ENCODE results near the gene RIPOR2. TPM values are rescaled to one million over a fixed set of nuclear protein-coding genes. Genes with fewer than 3 reads are reported as not detected.

RIPOR2 gene
- total RNA-seq, 2 experiments from 2014 or later, result 154 to 156 TPM

GRCh38 chr6:24968783-24969182 is 33.0 kb upstream of the RIPOR2 start:
- Mint-ChIP-seq H3K4me3 (no peak overlapping the region), H3K36me3 (ENCODE audit: low read depth) (peaks cover 35% of the 10 kb centered on the region), H3K27me3 (ENCODE audit: low read depth) (no peaks in the 10 kb centered on the region), H3K27ac (no peak overlapping the region), H3K9me3 (ENCODE audit: insufficient read depth) (peaks cover 7% of the 10 kb centered on the region), H3K4me1 (ENCODE audit: low read depth) (peaks cover 20% of the 10 kb centered on the region)
- DNase-seq (no peak), ATAC-seq (no peak)
- ChIA-PET POLR2A (no interaction called here), CTCF (interaction anchor here (1.4 to 2.6 kb wide), 4 partner anchors 18 to 38 kb away, joined by 3 to 15 read pairs (median 6); no protein-coding TSS in a partner anchor)

GRCh38 chr6:24967211-24967610 is 31.5 kb upstream of the RIPOR2 start:
- Mint-ChIP-seq H3K4me3 (no peak overlapping the region), H3K4me1 (ENCODE audit: low read depth) (peaks cover 19% of the 10 kb centered on the region), H3K27ac (no peak overlapping the region), H3K9me3 (ENCODE audit: insufficient read depth) (peaks cover 7% of the 10 kb centered on the region), H3K27me3 (ENCODE audit: low read depth) (no peaks in the 10 kb centered on the region), H3K36me3 (ENCODE audit: low read depth) (peaks cover 30% of the 10 kb centered on the region)
- ATAC-seq (no peak), DNase-seq (no peak)
- CTCF ChIA-PET, result interaction anchor here (0.9 to 7.9 kb wide), 5 partner anchors 24 to 111 kb away, joined by 6 to 44 read pairs (median 8); partner anchors contain the start of gene RIPOR2
- POLR2A ChIA-PET, result interaction anchor here (1.0 to 1.5 kb wide), 2 partner anchors 31 to 33 kb away, joined by 4 to 6 read pairs; partner anchors contain the start of gene RIPOR2

DNA sequence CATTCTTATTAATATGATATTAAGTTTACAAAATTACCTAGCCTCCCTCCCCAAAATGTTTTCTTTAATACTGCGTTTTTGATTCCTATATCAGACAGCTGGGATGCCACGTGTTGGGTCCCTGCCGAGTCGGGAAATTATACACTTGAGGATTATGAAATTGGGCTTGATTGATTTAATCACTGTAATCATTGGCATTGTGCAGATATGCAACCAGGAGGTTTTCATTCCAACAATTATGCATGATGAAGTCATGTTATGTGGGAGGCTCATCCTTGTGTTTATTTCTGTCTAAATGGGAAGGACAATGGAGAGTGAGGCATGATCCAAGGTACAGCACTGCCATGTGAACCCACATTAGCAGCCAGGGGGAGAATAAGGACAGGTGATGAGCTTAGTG is 30.6 kb upstream of the RIPOR2 start:
- POLR2A ChIA-PET, result interaction anchor here (1.0 to 1.5 kb wide), 2 partner anchors 30 to 32 kb away, joined by 4 to 6 read pairs; partner anchors contain the start of gene RIPOR2
- Mint-ChIP-seq H3K27me3 (ENCODE audit: low read depth) (no peaks in the 10 kb centered on the region), H3K4me1 (ENCODE audit: low read depth) (peaks cover 26% of the 10 kb centered on the region), H3K9me3 (ENCODE audit: insufficient read depth) (no peaks in the 10 kb centered on the region), H3K36me3 (ENCODE audit: low read depth) (peaks cover 28% of the 10 kb centered on the region), H3K27ac (no peak overlapping the region), H3K4me3 (no peak overlapping the region)
- DNase-seq (no peak), ATAC-seq (no peak)
- CTCF ChIA-PET, result interaction anchor here (1.7 to 7.9 kb wide), 4 partner anchors 25 to 110 kb away, joined by 7 to 44 read pairs (median 14); partner anchors contain the start of gene RIPOR2

GRCh38 chr6:24963887-24964570 is 28.3 kb upstream of the RIPOR2 start:
- no peak overlapping the region for H3K4me3 Mint-ChIP-seq
- no peak overlapping the region for H3K27ac Mint-ChIP-seq
- DNase-seq, result no peak
- H3K27me3 Mint-ChIP-seq (ENCODE audit: low read depth), result no peaks in the 10 kb centered on the region
- no peak for ATAC-seq
- ChIA-PET POLR2A (interaction anchor here (0.7 kb wide), 1 partner anchor 11 kb away, joined by 3 read pairs; no protein-coding TSS in a partner anchor), CTCF (interaction anchor here (1.2 to 7.9 kb wide), 3 partner anchors 11 to 30 kb away, joined by 4 to 44 read pairs (median 26); no protein-coding TSS in a partner anchor)
- H3K36me3 Mint-ChIP-seq (ENCODE audit: low read depth), result peaks cover 42% of the 10 kb centered on the region
- H3K9me3 Mint-ChIP-seq (ENCODE audit: insufficient read depth), result peaks cover 10% of the 10 kb centered on the region
- peaks cover 42% of the 10 kb centered on the region for H3K4me1 Mint-ChIP-seq (ENCODE audit: low read depth)

DNA sequence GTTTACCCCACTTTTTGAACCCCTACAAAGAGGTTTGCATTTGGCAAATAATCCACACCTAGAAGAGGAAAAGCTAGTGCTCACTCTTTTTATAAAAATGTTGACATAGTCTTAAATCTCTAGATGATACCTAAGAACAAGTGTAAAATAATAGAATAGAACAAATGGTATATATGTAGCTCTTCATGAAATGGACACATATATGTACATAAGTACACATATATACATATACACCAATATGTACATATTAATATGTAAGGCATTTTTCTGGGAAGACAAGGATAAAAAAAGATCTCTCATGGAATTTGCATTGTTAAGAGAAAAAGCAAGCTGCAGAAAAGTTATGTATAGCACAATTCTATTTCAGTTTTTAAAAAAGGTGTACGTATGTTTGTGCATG is 27.6 kb upstream of the RIPOR2 start:
- Mint-ChIP-seq H3K4me1 (ENCODE audit: low read depth) (peaks cover 42% of the 10 kb centered on the region), H3K27ac (no peak overlapping the region), H3K9me3 (ENCODE audit: insufficient read depth) (peaks cover 11% of the 10 kb centered on the region), H3K27me3 (ENCODE audit: low read depth) (no peaks in the 10 kb centered on the region), H3K4me3 (no peak overlapping the region), H3K36me3 (ENCODE audit: low read depth) (peaks cover 45% of the 10 kb centered on the region)
- ChIA-PET POLR2A (interaction anchor here (0.7 kb wide), 1 partner anchor 11 kb away, joined by 3 read pairs; no protein-coding TSS in a partner anchor), CTCF (interaction anchor here (1.2 to 7.9 kb wide), 4 partner anchors 10 to 30 kb away, joined by 4 to 44 read pairs (median 20); partner anchors contain the start of gene RIPOR2)
- DNase-seq (no peak), ATAC-seq (no peak)

DNA sequence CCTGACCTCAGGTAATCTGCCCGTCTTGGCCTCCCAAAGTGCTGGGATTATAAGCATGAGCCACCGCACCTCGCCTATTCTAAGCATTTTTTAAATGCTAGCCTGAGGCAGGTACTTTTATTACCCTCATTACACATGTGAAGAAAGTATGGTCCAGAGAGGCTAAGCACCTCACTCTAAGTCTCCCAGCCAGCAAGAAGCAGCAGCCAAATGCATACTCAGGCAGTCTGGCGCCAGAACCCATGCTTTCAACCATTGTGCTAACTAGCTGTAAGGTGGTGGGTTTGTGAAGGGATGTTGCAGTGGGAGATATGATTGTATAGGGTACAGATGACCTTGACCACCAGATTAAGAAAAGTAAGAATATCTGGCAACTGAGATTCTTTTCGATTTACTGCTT is 26.1 kb upstream of the RIPOR2 start:
- Mint-ChIP-seq H3K9me3 (ENCODE audit: insufficient read depth) (peaks cover 11% of the 10 kb centered on the region), H3K4me1 (ENCODE audit: low read depth) (peaks cover 47% of the 10 kb centered on the region), H3K36me3 (ENCODE audit: low read depth) (peaks cover 47% of the 10 kb centered on the region), H3K27me3 (ENCODE audit: low read depth) (no peaks in the 10 kb centered on the region), H3K4me3 (no peak overlapping the region), H3K27ac (no peak overlapping the region)
- ChIA-PET CTCF (interaction anchor here (0.9 to 7.9 kb wide), 6 partner anchors 21 to 62 kb away, joined by 3 to 44 read pairs (median 8); partner anchors contain the start of gene RIPOR2), POLR2A (interaction anchor here (1.2 kb wide), 1 partner anchor 26 kb away, joined by 3 read pairs; the partner anchor contains the start of gene RIPOR2)
- ATAC-seq (no peak), DNase-seq (no peak)

GRCh38 chr6:24960991-24961475 is 25.3 kb upstream of the RIPOR2 start:
- ATAC-seq, result no peak
- H3K4me1 Mint-ChIP-seq (ENCODE audit: low read depth), result peaks cover 53% of the 10 kb centered on the region
- peaks cover 44% of the 10 kb centered on the region for H3K36me3 Mint-ChIP-seq (ENCODE audit: low read depth)
- ChIA-PET POLR2A (interaction anchor here (0.6 to 1.2 kb wide), 2 partner anchors 9 to 25 kb away, joined by 3 read pairs; partner anchors contain the start of gene RIPOR2), CTCF (interaction anchor here (2.5 to 7.9 kb wide), 3 partner anchors 25 to 30 kb away, joined by 13 to 44 read pairs (median 26); partner anchors contain the start of gene RIPOR2)
- H3K27me3 Mint-ChIP-seq (ENCODE audit: low read depth), result no peaks in the 10 kb centered on the region
- no peak overlapping the region for H3K4me3 Mint-ChIP-seq
- peak overlapping the region; percentile 69 for H3K27ac Mint-ChIP-seq
- DNase-seq, result no peak
- H3K9me3 Mint-ChIP-seq (ENCODE audit: insufficient read depth), result peaks cover 11% of the 10 kb centered on the region

DNA sequence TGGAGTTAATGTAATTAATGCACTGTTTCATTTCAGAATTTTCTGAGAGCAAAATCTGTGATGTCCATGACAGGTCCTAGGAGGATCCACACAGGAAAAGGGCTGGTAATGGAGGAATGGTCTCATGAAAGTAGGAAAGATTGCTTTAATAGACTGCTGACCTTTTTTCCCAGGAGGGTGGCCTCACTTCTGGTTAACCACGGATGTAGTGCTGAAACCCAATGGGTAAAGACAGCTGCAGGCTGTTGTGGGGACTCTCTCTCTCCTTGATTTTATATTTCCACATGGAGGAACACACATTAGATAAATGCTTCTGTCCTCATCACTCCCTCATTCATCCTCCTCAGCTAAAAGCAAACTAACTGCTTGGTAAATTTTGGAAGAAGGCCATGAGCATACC is 23.6 kb upstream of the RIPOR2 start:
- peaks cover 48% of the 10 kb centered on the region for H3K36me3 Mint-ChIP-seq (ENCODE audit: low read depth)
- peaks cover 66% of the 10 kb centered on the region for H3K4me1 Mint-ChIP-seq (ENCODE audit: low read depth)
- peak; percentile 45 for ATAC-seq
- H3K4me3 Mint-ChIP-seq, result no peak overlapping the region
- no peaks in the 10 kb centered on the region for H3K27me3 Mint-ChIP-seq (ENCODE audit: low read depth)
- peak overlapping the region; percentile 6 for H3K27ac Mint-ChIP-seq
- ChIA-PET POLR2A (interaction anchor here (0.6 to 1.5 kb wide), 2 partner anchors 23 to 69 kb away, joined by 3 to 4 read pairs; partner anchors contain the start of gene RIPOR2), CTCF (interaction anchor here (2.1 kb wide), 1 partner anchor 26 kb away, joined by 9 read pairs; no protein-coding TSS in a partner anchor)
- peaks cover 11% of the 10 kb centered on the region for H3K9me3 Mint-ChIP-seq (ENCODE audit: insufficient read depth)
- no peak for DNase-seq

- DNase-seq (no peak), ATAC-seq (no peak)
- H3K27ac Mint-ChIP-seq, result no peak overlapping the region
- H3K4me3 Mint-ChIP-seq, result no peak overlapping the region
- H3K27me3 Mint-ChIP-seq (ENCODE audit: low read depth), result no peaks in the 10 kb centered on the region
- peaks cover 54% of the 10 kb centered on the region for H3K36me3 Mint-ChIP-seq (ENCODE audit: low read depth)
- ChIA-PET POLR2A (interaction anchor here (0.9 kb wide), 1 partner anchor 25 kb away, joined by 3 read pairs; no protein-coding TSS in a partner anchor), CTCF (interaction anchor here (1.3 to 2.6 kb wide), 7 partner anchors 12 to 48 kb away, joined by 3 to 19 read pairs (median 4); partner anchors contain the start of gene RIPOR2)
- peaks cover 15% of the 10 kb centered on the region for H3K9me3 Mint-ChIP-seq (ENCODE audit: insufficient read depth)
- peaks cover 78% of the 10 kb centered on the region for H3K4me1 Mint-ChIP-seq (ENCODE audit: low read depth)
Measured at GRCh38 chr6:24957199-24957598, 21.4 kb upstream of the RIPOR2 start.

DNA sequence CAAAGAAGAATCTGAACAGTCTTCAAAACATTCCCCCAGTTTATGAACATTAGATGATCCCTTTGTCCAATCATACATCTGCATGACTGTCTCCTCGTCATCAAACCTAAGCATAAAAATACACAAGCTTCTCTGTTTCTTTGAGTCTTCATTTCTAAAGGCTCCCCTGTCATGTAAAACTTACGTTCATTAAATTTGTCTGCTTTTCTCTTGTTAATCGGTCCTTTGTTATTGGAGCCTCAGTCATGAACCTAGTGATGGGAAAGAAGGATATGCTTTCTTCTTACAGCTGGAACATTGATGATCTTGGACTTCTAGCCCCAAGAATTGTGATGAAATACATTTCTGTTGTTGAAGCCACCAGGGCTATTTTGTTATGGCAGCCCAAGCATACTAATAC is 18.0 kb upstream of the RIPOR2 start:
- H3K27me3 Mint-ChIP-seq (ENCODE audit: low read depth), result no peaks in the 10 kb centered on the region
- POLR2A ChIA-PET, result interaction anchor here (0.6 to 8.5 kb wide), 2 partner anchors 18 to 38 kb away, joined by 3 to 195 read pairs; partner anchors contain the start of gene RIPOR2
- CTCF ChIA-PET, result interaction anchor here (1.2 to 8.3 kb wide), 5 partner anchors 10 to 98 kb away, joined by 3 to 217 read pairs (median 18); partner anchors contain the start of gene RIPOR2
- H3K4me3 Mint-ChIP-seq, result no peak overlapping the region
- peaks cover 81% of the 10 kb centered on the region for H3K4me1 Mint-ChIP-seq (ENCODE audit: low read depth)
- H3K27ac Mint-ChIP-seq, result peak overlapping the region; percentile 72
- ATAC-seq (no peak), DNase-seq (no peak)
- H3K36me3 Mint-ChIP-seq (ENCODE audit: low read depth), result peaks cover 41% of the 10 kb centered on the region
- H3K9me3 Mint-ChIP-seq (ENCODE audit: insufficient read depth), result peaks cover 4% of the 10 kb centered on the region

DNA sequence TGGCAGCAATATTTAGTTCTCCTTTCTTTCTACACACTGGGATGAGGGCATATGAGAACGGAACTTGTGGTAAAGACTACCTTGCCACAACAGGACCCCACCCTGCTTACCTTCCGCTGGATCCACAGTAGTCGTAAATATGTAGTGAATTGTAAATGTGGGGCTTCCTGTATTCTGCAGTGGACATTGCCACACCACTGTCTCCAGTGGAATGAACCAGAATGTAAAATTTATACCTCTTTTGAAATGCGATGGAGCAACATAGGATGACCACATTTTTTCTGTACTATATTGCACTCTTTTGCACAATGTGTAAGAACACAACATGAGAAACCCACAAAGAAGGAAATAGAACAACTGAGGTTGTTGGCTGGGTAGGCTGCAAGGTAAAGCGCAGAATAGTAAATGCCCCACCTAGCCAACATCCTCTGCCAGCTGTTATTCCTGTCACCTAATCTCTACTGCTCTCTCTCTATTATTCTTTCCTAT is 16.1 kb upstream of the RIPOR2 start:
- CTCF ChIA-PET, result interaction anchor here (1.1 to 8.3 kb wide), 11 partner anchors 10 to 96 kb away, joined by 3 to 217 read pairs (median 4); partner anchors contain the start of gene RIPOR2
- DNase-seq (peak; percentile 71), ATAC-seq (peak; percentile 64)
- peaks cover 52% of the 10 kb centered on the region for H3K36me3 Mint-ChIP-seq (ENCODE audit: low read depth)
- H3K4me1 Mint-ChIP-seq (ENCODE audit: low read depth), result peaks cover 92% of the 10 kb centered on the region
- POLR2A ChIA-PET, result interaction anchor here (0.7 to 8.5 kb wide), 5 partner anchors 16 to 1283 kb away, joined by 3 to 195 read pairs (median 3); partner anchors contain the start of gene RIPOR2
- peaks cover 13% of the 10 kb centered on the region for H3K9me3 Mint-ChIP-seq (ENCODE audit: insufficient read depth)
- no peaks in the 10 kb centered on the region for H3K27me3 Mint-ChIP-seq (ENCODE audit: low read depth)
- H3K27ac Mint-ChIP-seq, result peak overlapping the region; percentile 94
- peak overlapping the region; percentile 46 for H3K4me3 Mint-ChIP-seq

Data from activated CD8-positive, alpha-beta T cell treated with anti-CD3 and anti-CD28 coated beads, Interleukin-2, amount 10 ng/mL, durations not matched to agents 7 days and 5 days (primary cell).